RWPE1 (cell line): ENCODE results near the gene LRCH1.

ENCODE experiments used
- CTCF ChIA-PET: fragments of 350-600 bp; sonication (Branson Sonifier 250); formaldehyde crosslinking; extraction: SDS; loops from one replicate; lab custom pipeline; 2021; lab: Yijun Ruan, JAX
- POLR2A ChIA-PET: fragments of 400-600 bp; formaldehyde crosslinking; extraction: SDS; loops from one replicate; lab custom pipeline; 2020; ENCODE audit warnings: antibody characterized with exemption; ENCODE audit not compliant: low non-redundant PET; lab: Yijun Ruan, JAX
- DNase-seq: peaks from one replicate; pipeline ENCODE4 v3.0.0; 2012; ENCODE audit warnings: low spot score
- H3K27ac ChIP-seq: fragments of 450-650 bp; 2 replicates; pipeline ENCODE4 v1.5.1; 2017
- TF ChIP-seq, protein P1 (sequence below): fragments of 450-650 bp; conservative IDR thresholded peaks from 2 replicates; pipeline ENCODE4 v1.5.1; 2017; ENCODE audit warnings: low read depth, mild to moderate bottlenecking

The LRCH1 gene

GRCh38 chr13:46526100-46526735 is 26.8 kb upstream of the LRCH1 start:
- DNase-seq, result no peak

DNA sequence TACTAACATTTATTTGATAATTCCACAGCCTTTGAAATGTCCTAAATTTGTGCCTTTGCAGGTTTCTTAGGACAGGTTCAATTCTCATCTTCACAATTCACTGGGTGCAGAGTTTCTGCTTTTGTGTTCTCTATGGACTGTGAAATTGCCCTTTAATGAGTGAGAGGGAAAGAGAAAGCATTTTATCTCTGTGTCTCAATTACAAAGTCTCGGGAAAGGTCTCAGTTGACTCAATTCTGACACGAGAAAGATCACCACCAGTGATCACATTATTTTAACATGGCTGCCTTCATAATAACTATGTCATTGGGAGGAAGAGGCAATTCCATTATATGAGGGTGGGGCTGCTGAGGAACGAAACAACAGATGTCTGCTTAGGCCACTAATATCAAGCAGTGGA is 26.2 kb upstream of the LRCH1 start:
- no peak for DNase-seq
- ChIA-PET POLR2A (no interaction called here), CTCF (no interaction called here)
- no peak overlapping the region for H3K27ac ChIP-seq
- TF ChIP-seq, protein P1, sequence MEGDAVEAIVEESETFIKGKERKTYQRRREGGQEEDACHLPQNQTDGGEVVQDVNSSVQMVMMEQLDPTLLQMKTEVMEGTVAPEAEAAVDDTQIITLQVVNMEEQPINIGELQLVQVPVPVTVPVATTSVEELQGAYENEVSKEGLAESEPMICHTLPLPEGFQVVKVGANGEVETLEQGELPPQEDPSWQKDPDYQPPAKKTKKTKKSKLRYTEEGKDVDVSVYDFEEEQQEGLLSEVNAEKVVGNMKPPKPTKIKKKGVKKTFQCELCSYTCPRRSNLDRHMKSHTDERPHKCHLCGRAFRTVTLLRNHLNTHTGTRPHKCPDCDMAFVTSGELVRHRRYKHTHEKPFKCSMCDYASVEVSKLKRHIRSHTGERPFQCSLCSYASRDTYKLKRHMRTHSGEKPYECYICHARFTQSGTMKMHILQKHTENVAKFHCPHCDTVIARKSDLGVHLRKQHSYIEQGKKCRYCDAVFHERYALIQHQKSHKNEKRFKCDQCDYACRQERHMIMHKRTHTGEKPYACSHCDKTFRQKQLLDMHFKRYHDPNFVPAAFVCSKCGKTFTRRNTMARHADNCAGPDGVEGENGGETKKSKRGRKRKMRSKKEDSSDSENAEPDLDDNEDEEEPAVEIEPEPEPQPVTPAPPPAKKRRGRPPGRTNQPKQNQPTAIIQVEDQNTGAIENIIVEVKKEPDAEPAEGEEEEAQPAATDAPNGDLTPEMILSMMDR, result no peak

More at GRCh38 chr13:46526100-46526735, 26.8 kb upstream of the LRCH1 start:
- ChIA-PET CTCF (no interaction called here), POLR2A (no interaction called here)
- TF ChIP-seq, protein P1, result no peak
- no peak overlapping the region for H3K27ac ChIP-seq

DNA sequence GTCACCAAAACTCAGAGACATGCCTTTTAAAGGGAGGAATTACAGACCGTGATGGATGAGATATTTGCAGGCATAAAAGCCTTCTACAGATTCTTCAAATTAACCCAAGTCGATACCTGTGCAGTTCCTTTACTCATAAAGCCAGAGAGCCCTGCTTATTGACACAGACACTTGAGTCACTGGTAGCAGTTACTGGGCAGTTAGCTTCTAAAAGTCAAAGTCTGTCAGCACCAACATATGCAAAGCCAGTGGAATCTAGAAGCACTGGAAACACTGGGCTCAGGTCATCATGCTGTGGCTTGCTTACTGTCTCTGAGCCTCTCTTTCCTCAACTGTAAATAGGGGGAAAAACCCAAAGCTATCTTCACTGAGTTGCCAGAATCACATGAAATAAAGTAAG is 25.7 kb upstream of the LRCH1 start:
- ChIA-PET POLR2A (no interaction called here), CTCF (no interaction called here)
- no peak overlapping the region for H3K27ac ChIP-seq

DNA sequence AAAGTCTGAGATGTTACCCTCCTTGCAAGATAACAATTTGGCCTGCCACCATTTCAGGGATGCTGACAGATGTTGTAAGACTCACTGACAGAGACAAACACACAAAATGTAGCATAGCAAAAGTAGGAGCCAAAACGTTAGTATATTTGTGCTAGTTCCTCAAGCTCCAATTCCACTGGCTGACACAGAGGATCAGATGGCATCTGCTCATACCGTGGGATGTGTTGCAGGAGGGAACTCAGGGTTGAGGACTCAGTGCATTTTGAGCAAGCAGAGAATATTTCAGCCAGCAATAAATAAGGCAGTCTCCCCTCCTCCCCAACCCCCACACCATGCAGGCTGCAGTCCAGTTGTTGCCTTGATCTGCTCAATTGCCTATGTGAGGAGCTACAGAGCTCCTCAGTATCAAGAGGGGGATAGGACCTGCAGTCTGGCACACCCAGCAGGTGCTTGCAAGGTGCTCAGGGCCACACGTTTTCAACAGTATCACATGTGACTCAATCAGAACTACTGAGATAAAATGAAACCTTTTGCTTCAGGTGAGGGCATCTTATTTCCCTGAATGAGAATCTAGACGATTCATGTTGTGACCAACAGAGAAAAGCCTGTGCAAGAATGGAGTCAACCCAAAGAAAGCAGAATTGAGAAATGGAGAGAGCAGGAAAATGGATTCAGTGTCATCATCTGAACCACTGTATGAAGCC is 23.6 kb upstream of the LRCH1 start:
- H3K27ac ChIP-seq, result no peak overlapping the region
- DNase-seq, result no peak
- POLR2A ChIA-PET, result no interaction called here
- TF ChIP-seq, protein P1, result no peak
- CTCF ChIA-PET, result interaction anchor here (0.6 kb wide), 1 partner anchor 552 kb away, joined by 3 read pairs; no protein-coding TSS in a partner anchor

More for the DNA sequence above, 25.7 kb upstream of the LRCH1 start:
- DNase-seq, result no peak
- TF ChIP-seq, protein P1, result no peak

GRCh38 chr13:46530084-46530935 is 22.7 kb upstream of the LRCH1 start:
- H3K27ac ChIP-seq, result no peak overlapping the region
- POLR2A ChIA-PET, result no interaction called here
- TF ChIP-seq, protein P1, result no peak
- no peak for DNase-seq
- CTCF ChIA-PET, result interaction anchor here (0.6 kb wide), 1 partner anchor 551 kb away, joined by 3 read pairs; no protein-coding TSS in a partner anchor

GRCh38 chr13:46531953-46532352 is 21.0 kb upstream of the LRCH1 start:
- TF ChIP-seq, protein P1, result no peak
- no peak for DNase-seq
- POLR2A ChIA-PET, result no interaction called here
- CTCF ChIA-PET, result no interaction called here
- no peak overlapping the region for H3K27ac ChIP-seq
